ENCODE measurements around the gene NET1.
"Not testable (repeated sequence)": the region's sequence is repeated elsewhere in the genome, so short reads cannot be mapped to it uniquely, and the experiment has no call there.

The NET1 gene

GRCh38 chr10:5466451-5467206 is 54.3 kb downstream of the NET1 start:
- no peak for FAIRE-seq

- FAIRE-seq: no peak
Measured at GRCh38 chr10:5467207-5467535, 54.8 kb downstream of the NET1 start.

GRCh38 chr10:5467634-5468255 is 55.4 kb downstream of the NET1 start:
- no peak for FAIRE-seq

GRCh38 chr10:5468262-5469106 is 56.1 kb downstream of the NET1 start:
- no peak for FAIRE-seq

- no peak for FAIRE-seq
Measured at GRCh38 chr10:5469353-5470061, 57.1 kb downstream of the NET1 start.

GRCh38 chr10:5470062-5470751 is 57.9 kb downstream of the NET1 start:
- FAIRE-seq: no peak

- not testable (repeated sequence) for FAIRE-seq
Measured at GRCh38 chr10:5474642-5475041, 62.3 kb downstream of the NET1 start.

GRCh38 chr10:5475088-5475487 is 62.7 kb downstream of the NET1 start:
- FAIRE-seq: not testable (repeated sequence)

GRCh38 chr10:5475974-5476807 is 63.8 kb downstream of the NET1 start:
- FAIRE-seq: not testable (repeated sequence)

- no peak for FAIRE-seq
Measured at GRCh38 chr10:5476918-5477525, 64.7 kb downstream of the NET1 start.

- no peak for FAIRE-seq
Measured at GRCh38 chr10:5477948-5478693, 65.8 kb downstream of the NET1 start.

GRCh38 chr10:5478694-5479305 is 66.4 kb downstream of the NET1 start:
- no peak for FAIRE-seq

- FAIRE-seq: no peak
Measured at GRCh38 chr10:5479481-5480161, 67.3 kb downstream of the NET1 start.

GRCh38 chr10:5480162-5480941 is 68.0 kb downstream of the NET1 start:
- FAIRE-seq: no peak

GRCh38 chr10:5481121-5481520 is 68.8 kb downstream of the NET1 start:
- FAIRE-seq: no peak

- FAIRE-seq: no peak
Measured at GRCh38 chr10:5482016-5482415, 69.7 kb downstream of the NET1 start.

- FAIRE-seq: no peak
Measured at GRCh38 chr10:5484205-5484604, 71.8 kb downstream of the NET1 start.

- no peak for FAIRE-seq
Measured at GRCh38 chr10:5485290-5485689, 72.9 kb downstream of the NET1 start.
